Upper lobe of left lung (tissue), 4 donors: Measurements from ENCODE around the gene RAI14.

Source experiments
- CTCF ChIP-seq, 6 experiments: fragments of 450-650 bp in 4 of 6; fragments of 200-600 bp in 2 of 6; sonication (generic) in 2 of 6; IDR thresholded peaks; one replicate each; pipeline ENCODE4 v1.5.1; 2016 to 2019; ENCODE audit warnings: antibody characterized with exemption in 6 of 6
- POLR2AphosphoS5 ChIP-seq, 2 donors: sonication (generic); formaldehyde crosslinking; IDR thresholded peaks; one replicate each; pipeline ENCODE4 v1.5.1; 2017; ENCODE audit warnings: antibody characterized with exemption in 2 of 2

GRCh38 chr5:34778091-34778850, 122.1 kb downstream of the RAI14 start:
- TF ChIP-seq CTCF (IDR thresholded peaks at IDR 0.05) (no peak), POLR2AphosphoS5 (IDR thresholded peaks at IDR 0.05) (no peak)
